CD4-positive, alpha-beta T cell treated with Interleukin-17A for 1 hour (primary cell): ENCODE results near the gene DMRTB1.
"Not testable (repeated sequence)": the region's sequence is repeated elsewhere in the genome, so short reads cannot be mapped to it uniquely, and the experiment has no call there.

ENCODE experiments used
- DNase-seq: peaks from one replicate; pipeline ENCODE4 v3.0.0-alpha.2; 2020

Gene DMRTB1

GRCh38 chr1:53459321-53460175, at the start of gene DMRTB1:
Gene DMRTB1, plus strand, starts transcription at chr1:53459399. Its CDS starts 55 bp downstream, at chr1:53459454.
- DNase-seq, result no peak

- no peak for DNase-seq
These were observed 49.5 kb upstream of the DMRTB1 start for GRCh38 chr1:53409695-53410094.

- peak; percentile 66 for DNase-seq
These were observed 49.1 kb upstream of the DMRTB1 start for GRCh38 chr1:53410100-53410541.

- DNase-seq, result no peak
These were observed 48.5 kb upstream of the DMRTB1 start for GRCh38 chr1:53410701-53411100.

DNA sequence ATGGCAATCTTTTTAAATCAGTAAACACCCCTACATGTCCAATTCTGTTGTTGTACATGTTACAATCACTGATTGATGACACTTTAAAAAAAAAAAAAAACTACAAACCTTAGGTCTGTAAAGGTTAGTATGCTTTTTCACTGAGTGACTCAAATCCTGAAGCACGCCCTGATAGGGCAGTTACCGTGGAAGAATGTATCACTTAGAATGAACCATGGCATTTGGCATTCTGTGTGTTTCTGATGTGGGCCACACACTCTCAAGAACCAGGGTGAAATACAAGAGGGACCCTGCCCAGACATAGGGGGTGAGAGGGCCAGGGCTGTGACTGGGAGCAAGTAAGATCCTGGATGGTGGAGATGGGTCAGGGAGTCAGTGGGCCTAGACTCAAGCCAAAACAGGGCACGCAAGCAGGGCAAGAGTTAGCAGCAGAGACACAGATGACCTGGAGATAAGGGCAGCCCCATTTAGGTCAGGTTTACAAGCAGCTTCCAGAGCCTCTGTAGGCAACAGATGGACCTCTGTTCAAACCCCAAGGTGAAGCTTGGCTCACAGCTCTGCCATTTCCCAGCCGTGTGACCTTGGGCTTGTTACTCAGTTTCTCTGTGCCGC, 47.6 kb upstream of the DMRTB1 start:
- no peak for DNase-seq

DNA sequence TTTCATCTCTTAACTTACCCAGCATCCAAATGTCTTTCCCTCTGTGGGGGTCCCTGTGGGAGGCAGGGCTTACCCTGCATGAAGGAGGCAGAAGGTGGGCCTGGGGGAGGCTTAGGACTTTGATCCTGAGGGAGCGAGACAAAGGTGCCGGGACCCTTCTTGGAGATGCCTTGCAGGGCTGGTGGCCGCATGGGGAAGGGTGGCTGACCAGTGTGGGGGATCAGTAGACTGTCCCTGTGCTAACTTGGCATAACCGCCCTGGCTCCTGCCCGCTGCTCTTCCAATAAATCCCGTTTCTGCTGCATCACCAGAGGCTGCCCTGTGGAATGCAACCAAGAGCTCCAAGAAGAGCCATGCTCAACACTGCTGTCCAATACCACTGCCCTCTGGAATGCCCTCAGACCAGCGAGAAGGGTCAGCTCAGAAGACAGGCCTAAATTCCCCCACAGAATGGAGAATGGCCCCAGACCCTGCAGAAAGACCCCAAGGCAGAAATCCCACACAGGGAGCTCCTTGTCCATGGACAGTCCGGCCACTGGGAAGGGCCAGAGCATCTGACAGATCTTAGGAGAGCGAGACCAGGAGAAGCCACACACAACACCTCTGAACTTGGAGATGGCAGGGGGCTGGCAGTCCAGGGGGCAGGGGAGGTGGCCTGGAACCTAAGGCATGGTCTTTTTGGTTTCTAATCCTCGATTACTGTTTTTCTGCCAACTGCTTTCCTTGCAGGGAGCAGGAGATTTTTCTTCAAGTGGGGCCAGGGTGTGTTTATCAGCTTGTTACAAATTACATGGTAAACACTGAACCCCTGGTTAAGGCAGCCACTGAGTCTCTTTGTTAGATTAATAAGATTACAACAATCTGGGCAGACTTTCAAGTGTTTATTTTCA, 46.7 kb upstream of the DMRTB1 start:
- no peak for DNase-seq

- DNase-seq, result peak; percentile 76
These were observed 45.8 kb upstream of the DMRTB1 start for GRCh38 chr1:53413175-53414001.

DNA sequence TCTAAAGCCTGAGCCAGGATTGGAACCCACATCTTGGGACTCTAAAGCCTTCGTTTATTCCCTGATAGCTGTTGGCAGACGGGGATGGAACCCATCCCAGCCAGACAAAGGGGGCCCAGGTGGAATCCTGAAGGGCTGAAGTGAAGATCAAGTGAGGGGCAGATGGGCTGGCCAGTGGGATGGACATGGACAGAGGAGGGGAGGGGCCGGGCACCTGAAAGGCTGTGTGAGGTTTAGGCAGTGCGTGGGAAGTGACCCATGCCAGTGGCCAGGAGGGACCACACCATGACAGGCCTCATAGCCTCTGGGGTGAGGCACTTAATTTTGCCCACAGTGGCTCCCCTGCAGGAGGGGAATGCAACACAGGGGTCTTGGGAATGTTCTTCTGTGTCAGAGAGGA, 44.6 kb upstream of the DMRTB1 start:
- no peak for DNase-seq

GRCh38 chr1:53415432-53415831, 43.8 kb upstream of the DMRTB1 start:
- no peak for DNase-seq

GRCh38 chr1:53416269-53416813, 42.9 kb upstream of the DMRTB1 start:
- no peak for DNase-seq

DNA sequence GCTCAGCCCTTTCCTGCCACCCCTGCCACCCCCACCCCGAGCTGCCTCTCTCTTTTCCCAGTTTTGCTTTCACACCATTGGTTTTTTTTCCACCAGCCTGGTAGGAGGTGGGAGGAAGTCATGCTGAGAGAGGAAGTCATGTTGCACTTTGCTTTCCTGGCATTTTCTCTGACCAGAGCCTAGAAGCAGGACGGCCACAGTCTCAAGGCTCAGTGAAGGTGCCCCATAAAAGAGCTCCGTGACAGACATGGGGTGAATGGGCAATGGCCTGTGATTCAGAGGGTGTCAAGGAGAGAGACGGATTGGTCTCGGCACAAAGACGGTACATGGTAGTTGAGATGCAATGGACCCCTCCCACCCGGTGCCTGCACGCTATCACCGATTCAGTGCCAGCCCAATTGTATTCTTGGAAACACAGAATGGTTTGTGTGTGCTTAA, 42.1 kb upstream of the DMRTB1 start:
- no peak for DNase-seq

GRCh38 chr1:53419034-53419433, 40.2 kb upstream of the DMRTB1 start:
- DNase-seq, result no peak

- no peak for DNase-seq
These were observed 38.9 kb upstream of the DMRTB1 start for GRCh38 chr1:53420341-53420740.

GRCh38 chr1:53421208-53421607, 38.0 kb upstream of the DMRTB1 start:
- DNase-seq, result no peak

- no peak for DNase-seq
These were observed 28.9 kb upstream of the DMRTB1 start for GRCh38 chr1:53430261-53430660.

DNA sequence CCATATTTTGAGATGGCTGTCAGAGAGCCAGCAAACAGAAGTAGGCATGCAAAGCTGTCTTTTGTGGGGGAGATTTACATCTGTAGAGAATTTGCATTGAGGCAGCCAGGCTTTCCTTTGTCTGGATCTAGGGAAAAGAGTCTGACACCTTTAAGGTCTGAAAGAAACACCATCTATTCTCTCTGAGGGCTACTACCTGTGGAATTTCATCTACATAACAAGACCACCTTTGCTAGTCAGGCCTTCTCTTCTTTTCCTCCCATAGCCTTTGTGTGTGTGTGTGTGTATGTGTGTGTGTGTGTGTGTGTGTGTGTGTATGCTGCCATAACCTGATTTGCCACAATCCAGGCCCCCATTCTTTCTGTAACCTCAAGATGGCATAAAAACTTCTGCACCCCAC, 28.4 kb upstream of the DMRTB1 start:
- no peak for DNase-seq

DNA sequence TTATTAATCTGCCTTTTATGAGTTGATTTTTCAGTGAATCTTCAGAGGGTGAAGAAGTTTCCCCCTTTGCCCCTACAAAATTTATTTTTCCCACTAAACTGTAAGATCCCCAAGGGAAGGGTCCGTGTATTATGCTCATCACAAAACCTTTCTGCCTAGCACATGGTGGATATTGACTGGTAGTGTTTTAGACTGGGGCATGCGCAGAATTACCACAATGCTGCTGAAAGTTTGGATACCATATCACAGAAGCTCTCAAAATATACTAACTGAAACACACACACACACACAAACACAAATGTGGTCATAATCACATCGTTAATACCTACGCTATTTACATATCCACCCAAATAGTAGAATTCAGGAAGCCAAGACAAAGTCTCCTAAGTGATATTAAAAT, 28.0 kb upstream of the DMRTB1 start:
- DNase-seq, result no peak

- no peak for DNase-seq
These were observed 27.2 kb upstream of the DMRTB1 start for GRCh38 chr1:53431805-53432565.

GRCh38 chr1:53432611-53433010, 26.6 kb upstream of the DMRTB1 start:
- no peak for DNase-seq

GRCh38 chr1:53434405-53435007, 24.7 kb upstream of the DMRTB1 start:
- DNase-seq, result not testable (repeated sequence)

DNA sequence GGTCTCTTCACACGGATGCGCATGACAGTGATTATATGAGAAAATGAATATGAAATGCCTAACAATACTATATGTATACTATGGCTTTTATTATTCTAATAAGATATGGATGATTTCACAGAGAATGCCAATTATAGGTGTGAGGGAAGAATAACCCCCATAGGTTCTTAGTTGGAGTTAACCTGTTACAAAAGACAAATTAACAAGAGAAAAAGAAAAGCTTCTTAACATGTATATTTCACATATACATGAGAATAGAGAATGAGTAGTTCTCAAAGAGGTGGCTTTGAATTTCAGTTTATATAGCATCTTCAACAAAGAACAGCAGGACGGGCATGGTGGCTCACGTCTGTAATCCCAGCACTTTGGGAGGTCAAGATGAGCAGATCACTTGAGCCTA, 24.0 kb upstream of the DMRTB1 start:
- DNase-seq, result no peak
